HG03354 (cell line): Measurements from ENCODE around the gene IGFL2.
"Not testable (repeated sequence)": the region's sequence is repeated elsewhere in the genome, so short reads cannot be mapped to it uniquely, and the experiment has no call there.

Experiments
- ATAC-seq: cut with Tn5 transposase; IDR thresholded peaks from one replicate; pipeline ENCODE4 v1.9.1; 2021; ENCODE audit warnings: mild to moderate bottlenecking; ENCODE audit not compliant: unreplicated experiment, poor library complexity, severe bottlenecking

Gene IGFL2

GRCh38 chr19:46147791-46148288, at the start of gene IGFL2:
TSS of gene IGFL2 (plus strand) at chr19:46148238. CDS start at chr19:46148279, 41 bp downstream.
- ATAC-seq = no peak

GRCh38 chr19:46100344-46100743, 47.7 kb upstream of the IGFL2 start:
- no peak for ATAC-seq

GRCh38 chr19:46101293-46101692, 46.7 kb upstream of the IGFL2 start:
- no peak for ATAC-seq

- ATAC-seq = not testable (repeated sequence)
These were observed 45.7 kb upstream of the IGFL2 start for GRCh38 chr19:46102333-46102732.

- ATAC-seq = no peak
These were observed 40.7 kb upstream of the IGFL2 start for GRCh38 chr19:46107371-46107770.

GRCh38 chr19:46109876-46110275, 38.2 kb upstream of the IGFL2 start:
- ATAC-seq = no peak

- no peak for ATAC-seq
These were observed 36.7 kb upstream of the IGFL2 start for GRCh38 chr19:46111376-46111775.

GRCh38 chr19:46112527-46112926, 35.5 kb upstream of the IGFL2 start:
- no peak for ATAC-seq

GRCh38 chr19:46113726-46114125, 34.3 kb upstream of the IGFL2 start:
- no peak for ATAC-seq

GRCh38 chr19:46115396-46116106, 32.5 kb upstream of the IGFL2 start:
- no peak for ATAC-seq

- ATAC-seq = no peak
These were observed 31.9 kb upstream of the IGFL2 start for GRCh38 chr19:46116121-46116520.

GRCh38 chr19:46118136-46118535, 29.9 kb upstream of the IGFL2 start:
- no peak for ATAC-seq

- no peak for ATAC-seq
These were observed 23.4 kb upstream of the IGFL2 start, which contains the start of gene IGFL3 for GRCh38 chr19:46124638-46125115. TSS of gene IGFL3 (minus strand) at chr19:46124688. CDS start at chr19:46124649, 39 bp downstream.

GRCh38 chr19:46125447-46125846, 22.6 kb upstream of the IGFL2 start:
- no peak for ATAC-seq

GRCh38 chr19:46126086-46126580, 21.9 kb upstream of the IGFL2 start:
- no peak for ATAC-seq

GRCh38 chr19:46131485-46132143, 16.4 kb upstream of the IGFL2 start:
- no peak for ATAC-seq

GRCh38 chr19:46132508-46133100, 15.4 kb upstream of the IGFL2 start:
- ATAC-seq = no peak

- no peak for ATAC-seq
These were observed 14.9 kb upstream of the IGFL2 start for GRCh38 chr19:46133101-46133627.

- no peak for ATAC-seq
These were observed 14.2 kb upstream of the IGFL2 start for GRCh38 chr19:46133777-46134241.

- no peak for ATAC-seq
These were observed 13.5 kb upstream of the IGFL2 start for GRCh38 chr19:46134527-46134926.
